H9 (cell line): ENCODE measurements around the gene CFAP45. TPM values are rescaled to one million over a fixed set of nuclear protein-coding genes. Genes with fewer than 3 reads are reported as not detected.

Source experiments
- DNase-seq: peaks from one replicate; pipeline ENCODE4 v3.0.0-alpha.2; 2017
- H2AFZ ChIP-seq: one replicate; pipeline ENCODE4 v1.6.1; 2013; ENCODE audit warnings: mild to moderate bottlenecking, low read length, control low read depth, moderate library complexity
- H2AK5ac ChIP-seq: 2 replicates; pipeline ENCODE4 v1.6.1; 2013; ENCODE audit warnings: low read length, control low read depth, mixed read lengths; ENCODE audit not compliant: insufficient read length
- H2BK120ac ChIP-seq: one replicate; pipeline ENCODE4 v1.6.1; 2013; ENCODE audit warnings: low read depth, mild to moderate bottlenecking, low read length, control low read depth, inconsistent platforms; ENCODE audit not compliant: poor library complexity, severe bottlenecking
- H2BK12ac ChIP-seq: 2 replicates; pipeline ENCODE4 v1.6.1; 2013; ENCODE audit warnings: low read length, control low read depth, mixed read lengths, low read depth; ENCODE audit not compliant: insufficient read length
- H2BK15ac ChIP-seq: 2 replicates; pipeline ENCODE4 v1.6.1; 2013; ENCODE audit warnings: low read depth, low read length, control low read depth
- H2BK20ac ChIP-seq: one replicate; pipeline ENCODE4 v1.6.1; 2013; ENCODE audit warnings: low read depth, mild to moderate bottlenecking, low read length, control low read depth, inconsistent platforms; ENCODE audit not compliant: poor library complexity, severe bottlenecking
- H2BK5ac ChIP-seq: 2 replicates; pipeline ENCODE4 v1.6.1; 2013; ENCODE audit warnings: low read length, control low read depth, mixed read lengths; ENCODE audit not compliant: insufficient read length
- H3K14ac ChIP-seq: 2 replicates; pipeline ENCODE4 v1.6.1; 2013; ENCODE audit warnings: low read length, control low read depth; ENCODE audit not compliant: insufficient read depth
- H3K18ac ChIP-seq: 2 replicates; pipeline ENCODE4 v1.6.1; 2013; ENCODE audit warnings: low read depth, mild to moderate bottlenecking, mixed read lengths, low read length, control low read depth; ENCODE audit not compliant: insufficient read length
- H3K23ac ChIP-seq: 2 replicates; pipeline ENCODE4 v1.6.1; 2013; ENCODE audit warnings: low read length, control low read depth, mixed read lengths, low read depth; ENCODE audit not compliant: insufficient read length
- H3K23me2 ChIP-seq: 2 replicates; pipeline ENCODE4 v1.6.1; 2013; ENCODE audit warnings: low read depth, mild to moderate bottlenecking, mixed read lengths, low read length, control low read depth; ENCODE audit not compliant: insufficient read length, poor library complexity, severe bottlenecking
- H3K27ac ChIP-seq: 2 replicates; pipeline ENCODE4 v1.5.1; 2013; ENCODE audit warnings: low read length, control low read depth, mixed read lengths, low read depth; ENCODE audit not compliant: insufficient read length
- H3K27me3 ChIP-seq: 2 replicates; pipeline ENCODE4 v1.6.1; 2013; ENCODE audit warnings: low read length, control low read depth, inconsistent platforms; ENCODE audit not compliant: insufficient read depth
- H3K4ac ChIP-seq: 2 replicates; pipeline ENCODE4 v1.6.1; 2013; ENCODE audit warnings: low read depth, mild to moderate bottlenecking, control low read depth, inconsistent platforms, low read length, moderate library complexity
- H3K4me1 ChIP-seq: 2 replicates; pipeline ENCODE4 v1.6.1; 2013; ENCODE audit warnings: low read length, control low read depth, inconsistent platforms; ENCODE audit not compliant: insufficient read depth
- H3K4me2 ChIP-seq: 2 replicates; pipeline ENCODE4 v1.6.1; 2013; ENCODE audit warnings: low read length, control low read depth, mixed read lengths; ENCODE audit not compliant: insufficient read length, insufficient read depth
- H3K56ac ChIP-seq: 2 replicates; pipeline ENCODE4 v1.6.1; 2013; ENCODE audit warnings: low read depth, mild to moderate bottlenecking, mixed read lengths, low read length, control low read depth; ENCODE audit not compliant: insufficient read length
- H3K79me1 ChIP-seq: 2 replicates; pipeline ENCODE4 v1.6.1; 2013; ENCODE audit warnings: low read depth, mild to moderate bottlenecking, moderate library complexity, low read length, control low read depth, inconsistent platforms; ENCODE audit not compliant: insufficient read depth, poor library complexity, severe bottlenecking
- H3K79me2 ChIP-seq: 2 replicates; pipeline ENCODE4 v1.6.1; 2013; ENCODE audit warnings: low read length, control low read depth, inconsistent platforms; ENCODE audit not compliant: insufficient read depth
- H3K9ac ChIP-seq: 2 replicates; pipeline ENCODE4 v1.6.1; 2013; ENCODE audit warnings: low read length, control low read depth, mixed read lengths; ENCODE audit not compliant: insufficient read length; ENCODE audit errors: extremely low read depth
- H3K9me3 ChIP-seq: one replicate; pipeline ENCODE4 v1.6.1; 2013; ENCODE audit warnings: low read depth, low read length, inconsistent platforms; ENCODE audit not compliant: control insufficient read depth
- H3T11ph ChIP-seq: one replicate; pipeline ENCODE4 v1.6.1; 2013; ENCODE audit warnings: mild to moderate bottlenecking, low read length, control low read depth, inconsistent platforms
- H4K20me1 ChIP-seq: one replicate; pipeline ENCODE4 v1.6.1; 2013; ENCODE audit not compliant: control insufficient read depth, insufficient read length, insufficient read depth
- H4K5ac ChIP-seq: 2 replicates; pipeline ENCODE4 v1.6.1; 2013; ENCODE audit warnings: low read depth, mild to moderate bottlenecking, mixed read lengths, low read length, control low read depth; ENCODE audit not compliant: insufficient read length
- H4K8ac ChIP-seq: replicated peaks from 2 replicates; pipeline ENCODE4 v1.6.1; 2013; ENCODE audit warnings: low read length, control low read depth, mixed read lengths, low read depth; ENCODE audit not compliant: insufficient read length
- H4K91ac ChIP-seq: 2 replicates; pipeline ENCODE4 v1.6.1; 2013; ENCODE audit warnings: low read depth, mild to moderate bottlenecking, moderate library complexity, mixed read lengths, low read length, control low read depth; ENCODE audit not compliant: insufficient read length
- H3K27ac Mint-ChIP-seq, 3 experiments: 2 replicates in 2 of 3; 3 replicates in 1 of 3; pipeline ENCODE4 v1.8.0; 2020 to 2021; ENCODE audit warnings: mixed read lengths in 3 of 3, mild to moderate bottlenecking in 1 of 3, moderate library complexity in 1 of 3
- H3K27me3 Mint-ChIP-seq: 2 replicates; pipeline ENCODE4 v1.8.0; 2021; ENCODE audit warnings: low read depth, mild to moderate bottlenecking, moderate library complexity, mixed read lengths
- H3K36me3 Mint-ChIP-seq, 3 experiments: 2 replicates in 2 of 3; 3 replicates in 1 of 3; pipeline ENCODE4 v1.8.0; 2020 to 2021; ENCODE audit warnings: low read depth in 3 of 3, mixed read lengths in 3 of 3; ENCODE audit not compliant: insufficient read depth in 1 of 3
- H3K4me1 Mint-ChIP-seq, 2 experiments: 2 replicates each; pipeline ENCODE4 v1.8.0; 2020; ENCODE audit warnings: mixed read lengths in 2 of 2
- H3K4me3 Mint-ChIP-seq, 2 experiments: 2 replicates in 1 of 2; 3 replicates in 1 of 2; pipeline ENCODE4 v1.8.0; 2020 to 2021; ENCODE audit warnings: mild to moderate bottlenecking in 2 of 2, mixed read lengths in 2 of 2, moderate library complexity in 1 of 2
- H3K9me3 Mint-ChIP-seq, 2 experiments: 2 replicates in 1 of 2; 3 replicates in 1 of 2; pipeline ENCODE4 v1.8.0; 2020; ENCODE audit warnings: mild to moderate bottlenecking in 2 of 2, mixed read lengths in 2 of 2, moderate library complexity in 1 of 2
- CTCF ChIP-seq: fragments of 200-600 bp; sonication (generic); conservative IDR thresholded peaks from 3 replicates; pipeline ENCODE4 v1.8.0; 2021; ENCODE audit warnings: antibody characterized with exemption, mild to moderate bottlenecking
- WGBS: extraction: QIAGEN DNeasy Blood & Tissue Kit; methylation state at CpG from one replicate; pipeline ENCODE4 v1.1.7; 2013; ENCODE audit warnings: missing lambda C conversion rate, low lambda C conversion rate, mixed read lengths; ENCODE audit not compliant: insufficient read length; ENCODE audit errors: extremely low coverage; 5-methylcytosine and 5-hydroxymethylcytosine counted together
- total RNA-seq: library from RNA; stranded (reverse); gene quantifications from 2 replicates; pipeline ENCODE4 v1.2.1, GENCODE V29; 2021

The CFAP45 gene
- total RNA-seq, 1 experiment from 2014 or later = 0.85 TPM

GRCh38 chr1:159892944-159893343, 7.0 kb downstream of the CFAP45 start:
- no CpG with 5 or more reads among the region's 5 CpGs for WGBS
- no peak overlapping the region for H3K14ac ChIP-seq
- H3K18ac ChIP-seq = no peak overlapping the region
- H3K27ac ChIP-seq = no peak overlapping the region
- H4K20me1 ChIP-seq = no peaks in the 10 kb centered on the region
- no peak overlapping the region for H4K8ac ChIP-seq
- peak; percentile 35; the same call in 2 of the 3 replicates for TF ChIP-seq CTCF
- Mint-ChIP-seq H3K27me3 (peaks cover 6% of the 10 kb centered on the region), H3K4me3 (no peak overlapping the region), H3K27ac (no peak overlapping the region; a peak in 1 of 7 replicates), H3K4me1 (peaks cover 11% of the 10 kb centered on the region in 2 experiments), H3K36me3 (no peaks in the 10 kb centered on the region), H3K9me3 (no peaks in the 10 kb centered on the region)
- no peak overlapping the region for H2BK120ac ChIP-seq
- peak; percentile 61 for DNase-seq
- no peak overlapping the region for H4K5ac ChIP-seq
- no peaks in the 10 kb centered on the region for H3K9me3 ChIP-seq
- no peak overlapping the region for H2BK5ac ChIP-seq
- H3K9ac ChIP-seq = no peak overlapping the region
- no peak overlapping the region for H2BK20ac ChIP-seq
- no peak overlapping the region for H2AFZ ChIP-seq
- H2BK12ac ChIP-seq = no peak overlapping the region
- H4K91ac ChIP-seq = no peak overlapping the region
- H2BK15ac ChIP-seq = no peak overlapping the region
- no peaks in the 10 kb centered on the region for H3K79me1 ChIP-seq
- H3K27me3 ChIP-seq = no peaks in the 10 kb centered on the region
- H3K23me2 ChIP-seq = no peaks in the 10 kb centered on the region
- H3K56ac ChIP-seq = no peak overlapping the region
- no peak overlapping the region for H3T11ph ChIP-seq
- H3K4me2 ChIP-seq = no peak overlapping the region
- H3K79me2 ChIP-seq = no peaks in the 10 kb centered on the region
- no peaks in the 10 kb centered on the region for H3K4me1 ChIP-seq
- H3K4ac ChIP-seq = no peak overlapping the region
- no peak overlapping the region for H2AK5ac ChIP-seq
- H3K23ac ChIP-seq = no peak overlapping the region
